ENCODE data around the gene TRIM47.

TRIM47 gene

GRCh38 chr17:75828076-75828400 is 50.3 kb downstream of the TRIM47 start:
- DNase-seq (ENCODE audit: low read depth) = no peak

DNA sequence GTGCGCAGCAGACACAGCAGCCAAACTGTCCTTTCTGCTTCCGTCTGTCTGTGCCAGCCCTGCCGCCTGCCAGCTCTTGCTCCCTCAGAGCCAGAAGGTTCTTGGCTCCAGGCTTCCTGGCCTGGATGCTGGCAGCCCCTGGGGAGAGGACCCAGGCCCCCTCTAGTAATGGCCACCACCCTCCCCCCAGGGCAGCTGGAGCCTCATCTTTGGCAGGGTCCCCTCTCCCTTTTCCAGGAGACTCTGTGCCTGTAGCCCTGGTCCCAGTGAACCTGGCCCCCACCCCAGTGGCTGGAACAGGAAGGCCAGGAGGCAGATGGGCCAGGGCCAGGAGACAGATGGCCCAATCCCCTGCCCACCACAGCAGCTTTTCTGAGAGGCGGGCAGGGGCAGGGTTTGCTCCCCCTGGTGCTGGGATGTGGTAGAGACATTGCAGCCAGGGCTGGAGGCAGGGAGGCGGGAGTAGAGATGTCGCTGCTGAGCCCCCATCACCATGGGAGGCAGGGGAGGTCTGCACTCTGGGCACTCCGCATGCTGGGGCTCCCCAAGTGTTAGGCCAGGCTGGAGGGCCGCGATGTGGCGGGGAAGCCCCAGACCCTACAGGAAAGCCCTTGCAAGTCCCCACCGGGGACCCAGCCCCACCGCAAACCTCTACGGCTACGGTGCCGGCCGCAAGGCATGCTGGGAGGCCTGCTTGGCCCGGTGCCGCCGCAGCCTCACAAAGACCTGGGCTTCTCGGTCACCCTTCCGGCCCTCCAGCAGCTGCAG is 50.9 kb downstream of the TRIM47 start:
- peak; percentile 55 for DNase-seq (ENCODE audit: low read depth)

DNA sequence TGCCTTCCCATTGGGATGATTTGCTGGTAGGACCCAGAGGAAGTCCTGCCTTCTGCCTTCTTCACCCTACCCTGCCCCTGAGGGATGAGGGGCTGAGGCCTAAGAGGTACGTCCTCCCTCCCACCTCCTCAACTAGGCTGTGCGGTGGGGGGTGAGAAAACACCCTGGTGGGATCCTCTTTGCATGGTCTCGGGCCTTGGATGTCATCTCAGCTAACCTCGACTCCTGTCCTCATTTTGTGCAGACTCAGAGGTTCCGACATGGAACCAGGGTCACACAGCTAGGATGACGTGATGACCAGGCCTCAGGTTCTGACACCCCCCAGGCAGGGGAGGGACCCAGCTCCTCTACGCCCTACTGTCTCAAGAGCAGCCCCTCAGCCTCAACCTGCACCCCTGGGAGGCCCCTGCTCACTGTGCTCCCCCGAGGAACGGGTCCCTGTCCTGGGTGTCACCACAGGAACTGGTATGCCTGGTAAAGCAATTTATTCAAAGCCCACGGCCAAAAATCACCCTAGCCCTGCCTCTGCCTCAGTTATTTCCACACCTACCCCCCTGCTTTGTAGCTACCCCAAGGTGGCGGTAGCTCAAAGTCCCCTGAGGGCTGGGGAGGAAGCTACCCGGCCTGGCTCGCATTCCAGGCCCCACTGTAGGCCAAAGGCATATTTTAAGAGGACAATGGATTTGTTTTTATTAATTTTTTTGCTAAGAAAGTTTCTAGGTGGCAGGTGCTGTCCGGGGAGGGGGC is 51.6 kb downstream of the TRIM47 start:
- no peak for DNase-seq (ENCODE audit: low read depth)

GRCh38 chr17:75825748-75826370 is 52.5 kb downstream of the TRIM47 start:
- DNase-seq (ENCODE audit: low read depth) = no peak

- no peak for DNase-seq (ENCODE audit: low read depth)
Measured at GRCh38 chr17:75825149-75825552, 53.2 kb downstream of the TRIM47 start.

GRCh38 chr17:75824666-75825065 is 53.7 kb downstream of the TRIM47 start:
- no peak for DNase-seq (ENCODE audit: low read depth)

Data from stimulated activated CD4-positive, alpha-beta T cell treated with anti-CD3 and anti-CD28 coated beads, Interleukin-2, amount 100 ng/mL, for 4 hours (primary cell).